Dermis microvascular lymphatic vessel endothelial cell (primary cell): ENCODE data around the gene GID8. TPM values are rescaled to one million over a fixed set of nuclear protein-coding genes. Genes with fewer than 3 reads are reported as not detected.

ENCODE experiments used
- DNase-seq, 2 donors: peaks; one replicate each; pipeline versions ENCODE4 v3.0.0 to v3.0.0-alpha.2; 2010; ENCODE audit warnings: low read depth in 2 of 2
- total RNA-seq: library from RNA; depleted of rRNA; stranded (reverse); fragments of >200 nt; gene quantifications from 2 replicates; pipeline ENCODE4 v1.2.1, GENCODE V29; 2014

Gene GID8
- total RNA-seq, 1 donor from 2014 or later: 34.8 TPM

- DNase-seq: no peak
These were observed 3.8 kb downstream of the GID8 start for GRCh38 chr20:62941792-62942191.

- DNase-seq: no peak
These were observed 4.5 kb downstream of the GID8 start for GRCh38 chr20:62942456-62942855.

- DNase-seq: no peak
These were observed 5.4 kb downstream of the GID8 start for GRCh38 chr20:62943396-62943795.

- no peak for DNase-seq
These were observed 6.2 kb downstream of the GID8 start for GRCh38 chr20:62944184-62944583.

- DNase-seq: no peak
These were observed 6.8 kb downstream of the GID8 start for GRCh38 chr20:62944746-62945145.

GRCh38 chr20:62945771-62946339, 7.9 kb downstream of the GID8 start:
- no peak for DNase-seq

GRCh38 chr20:62946918-62947317, 9.0 kb downstream of the GID8 start:
- no peak for DNase-seq

GRCh38 chr20:62947532-62948300, 9.8 kb downstream of the GID8 start:
- no peak for DNase-seq

GRCh38 chr20:62949153-62949821, 11.3 kb downstream of the GID8 start:
- no peak for DNase-seq

GRCh38 chr20:62949962-62950361, 12.0 kb downstream of the GID8 start:
- no peak for DNase-seq

- no peak for DNase-seq
These were observed 12.8 kb downstream of the GID8 start for GRCh38 chr20:62950741-62951140.

GRCh38 chr20:62951143-62951895, 13.4 kb downstream of the GID8 start:
- no peak for DNase-seq

- DNase-seq: no peak
These were observed 14.0 kb downstream of the GID8 start for GRCh38 chr20:62951896-62952372.

- peak; percentile 32 to 86 for DNase-seq
These were observed 14.5 kb downstream of the GID8 start, which contains the start of gene SLC17A9 for GRCh38 chr20:62952373-62952967. Gene SLC17A9, plus strand, starts transcription at chr20:62952709. Its CDS starts 122 bp downstream, at chr20:62952831.

- peak in 1 of 2 donors; percentile 31 for DNase-seq
These were observed 15.3 kb downstream of the GID8 start for GRCh38 chr20:62952968-62953838.

- peak in 1 of 2 donors; percentile 68 for DNase-seq
These were observed 16.1 kb downstream of the GID8 start for GRCh38 chr20:62953839-62954703.

GRCh38 chr20:62955519-62956386, 17.8 kb downstream of the GID8 start:
- no peak for DNase-seq

- DNase-seq: no peak
These were observed 18.6 kb downstream of the GID8 start for GRCh38 chr20:62956387-62957135.
